Natural killer cell treated with Interleukin-12 subunit alpha and Interleukin-12 subunit beta and Interleukin-15 and Interleukin-18, amount 100 ng/mL, for 72 hours (primary cell): ENCODE results near the gene TICRR. TPM values are rescaled to one million over a fixed set of nuclear protein-coding genes. Genes with fewer than 3 reads are reported as not detected.

Experiments
- ATAC-seq, 2 donors: fragments of 150-1000 bp; cut with Tn5 transposase in 1 of 2; sonication (Bioruptor Pico), chemical (Tn5 transposase) in 1 of 2; 2 replicates each; pipeline ENCODE4 v1.10.0; 2021
- DNase-seq: peaks from one replicate; pipeline ENCODE4 v3.0.0; 2022; ENCODE audit warnings: low spot score
- H3K27ac Mint-ChIP-seq, 2 donors: 1 replicate in 1 of 2; 2 replicates in 1 of 2; pipeline ENCODE4 v1.8.0; 2022; ENCODE audit warnings: mixed read lengths in 2 of 2, mild to moderate bottlenecking in 1 of 2, moderate library complexity in 1 of 2
- H3K27me3 Mint-ChIP-seq, 2 donors: 1 replicate in 1 of 2; 2 replicates in 1 of 2; pipeline ENCODE4 v1.8.0; 2022; ENCODE audit warnings: mixed read lengths in 2 of 2
- H3K36me3 Mint-ChIP-seq: one replicate; pipeline ENCODE4 v1.8.0; 2022; ENCODE audit warnings: mixed read lengths
- H3K4me1 Mint-ChIP-seq, 2 donors: 1 replicate in 1 of 2; 2 replicates in 1 of 2; pipeline ENCODE4 v1.8.0; 2022; ENCODE audit warnings: low read depth in 2 of 2, mixed read lengths in 2 of 2, mild to moderate bottlenecking in 1 of 2
- H3K4me3 Mint-ChIP-seq: one replicate; pipeline ENCODE4 v1.8.0; 2022; ENCODE audit warnings: mixed read lengths
- H3K9me3 Mint-ChIP-seq: 2 replicates; pipeline ENCODE4 v1.8.0; 2022; ENCODE audit warnings: mixed read lengths
- total RNA-seq, 2 donors: library from RNA; stranded (reverse); gene quantifications; one replicate each; pipeline ENCODE4 v1.2.3, GENCODE V29; 2022

Gene TICRR
- total RNA-seq, 2 donors from 2014 or later, result 12.9 to 42.1 TPM

- Mint-ChIP-seq H3K27ac (no peak overlapping the region), H3K36me3 (no peaks in the 10 kb centered on the region), H3K4me3 (no peak overlapping the region), H3K4me1 (no peaks in the 10 kb centered on the region), H3K9me3 (no peaks in the 10 kb centered on the region), H3K27me3 (no peaks in the 10 kb centered on the region)
- no peak for ATAC-seq
- no peak for DNase-seq
Observed at GRCh38 chr15:89627256-89627970, 52.1 kb downstream of the TICRR start.

DNA sequence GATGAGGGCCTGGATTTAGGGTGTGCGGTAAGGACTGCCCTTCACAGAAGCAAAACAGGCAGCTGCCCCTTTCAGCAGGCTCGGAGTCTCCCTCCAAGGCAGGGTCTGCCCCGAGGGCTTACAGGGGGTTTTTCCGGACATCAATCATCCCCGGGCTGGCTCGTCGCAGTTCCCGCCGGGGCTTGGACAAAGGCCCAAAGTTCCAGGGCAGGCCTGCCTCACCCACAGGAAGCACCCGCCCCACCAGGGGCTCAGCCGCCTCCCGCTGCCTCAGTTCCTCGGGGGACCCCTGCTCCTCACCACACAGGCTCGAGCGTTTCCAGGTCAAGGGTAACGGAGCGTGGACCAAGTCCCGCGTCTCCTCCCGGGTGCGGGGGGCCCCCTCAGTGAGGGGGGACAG, 53.0 kb downstream of the TICRR start:
- no peaks in the 10 kb centered on the region for H3K27me3 Mint-ChIP-seq
- no peaks in the 10 kb centered on the region for H3K4me1 Mint-ChIP-seq
- H3K4me3 Mint-ChIP-seq, result no peak overlapping the region
- ATAC-seq (no peak), DNase-seq (no peak)
- no peak overlapping the region for H3K27ac Mint-ChIP-seq
- H3K9me3 Mint-ChIP-seq, result no peaks in the 10 kb centered on the region
- H3K36me3 Mint-ChIP-seq, result no peaks in the 10 kb centered on the region

DNA sequence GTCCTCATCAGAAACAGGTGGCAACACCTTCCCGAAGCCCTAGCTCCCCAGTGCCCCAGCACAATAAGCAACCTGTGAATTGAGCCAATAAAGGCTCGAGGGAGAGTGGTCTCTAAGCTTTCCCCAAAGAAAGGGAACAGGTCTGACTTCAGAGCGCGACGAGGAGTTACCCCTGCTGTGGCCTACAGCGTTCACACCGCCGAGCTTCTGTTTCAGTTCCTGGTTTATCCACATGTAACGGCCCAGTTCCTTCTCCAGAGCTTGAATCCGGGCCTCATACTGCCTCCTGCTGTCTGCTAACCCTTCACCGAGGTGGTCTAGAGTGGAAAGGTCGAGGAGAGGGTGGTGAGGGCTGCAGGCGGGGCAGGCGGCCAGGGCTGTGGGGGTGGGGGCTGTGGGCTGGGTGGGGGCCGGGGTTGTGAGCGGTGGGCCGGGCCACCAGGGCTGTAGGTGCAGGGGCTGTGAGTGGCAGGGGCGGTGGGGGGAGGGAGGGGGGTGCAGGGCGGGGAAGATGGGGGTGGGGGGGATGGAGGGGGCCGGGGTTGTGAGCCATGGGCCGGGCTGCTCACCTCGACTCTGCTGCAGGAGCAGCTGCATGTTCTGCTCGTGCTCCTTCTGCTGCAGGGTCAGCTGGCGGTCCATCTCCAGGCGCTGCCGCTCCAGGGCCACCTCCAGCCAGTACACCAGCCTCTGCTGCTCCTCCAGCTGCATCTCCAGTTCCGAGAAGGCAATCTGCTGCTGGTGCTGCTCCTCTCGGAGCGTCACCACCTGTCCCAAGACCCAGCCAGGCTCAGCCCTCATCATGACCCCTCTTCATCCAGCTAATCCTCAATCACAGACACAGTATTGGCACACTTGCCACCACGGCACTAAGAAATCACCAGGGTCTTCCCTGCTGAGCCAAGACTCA, 53.8 kb downstream of the TICRR start:
- Mint-ChIP-seq H3K27ac (no peak overlapping the region), H3K36me3 (no peaks in the 10 kb centered on the region), H3K4me1 (no peaks in the 10 kb centered on the region), H3K9me3 (no peaks in the 10 kb centered on the region), H3K27me3 (no peaks in the 10 kb centered on the region), H3K4me3 (no peak overlapping the region)
- DNase-seq, result no peak
- ATAC-seq, result no peak

DNA sequence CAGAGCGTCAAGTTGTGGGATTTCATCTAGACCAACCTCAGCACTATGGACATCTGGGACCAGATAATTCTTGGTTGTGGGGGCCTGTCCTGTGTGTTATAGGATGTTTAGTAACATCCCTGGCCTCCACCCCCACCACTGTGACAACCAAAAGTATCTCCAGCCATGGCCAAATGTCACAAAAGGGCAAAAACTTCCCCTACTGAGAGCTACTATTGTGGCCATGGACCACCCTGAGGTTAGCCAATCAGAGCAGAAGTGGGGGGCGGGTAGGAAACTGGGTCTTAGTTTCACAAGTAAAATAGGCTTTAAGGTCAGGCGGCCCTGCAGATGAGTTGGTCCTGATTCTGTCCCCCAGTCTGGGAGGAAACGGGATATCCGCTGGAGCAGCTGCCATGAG, 54.6 kb downstream of the TICRR start:
- Mint-ChIP-seq H3K4me3 (no peak overlapping the region), H3K4me1 (no peaks in the 10 kb centered on the region), H3K27me3 (no peaks in the 10 kb centered on the region), H3K9me3 (no peaks in the 10 kb centered on the region), H3K36me3 (no peaks in the 10 kb centered on the region), H3K27ac (no peak overlapping the region)
- DNase-seq (no peak), ATAC-seq (no peak)

DNA sequence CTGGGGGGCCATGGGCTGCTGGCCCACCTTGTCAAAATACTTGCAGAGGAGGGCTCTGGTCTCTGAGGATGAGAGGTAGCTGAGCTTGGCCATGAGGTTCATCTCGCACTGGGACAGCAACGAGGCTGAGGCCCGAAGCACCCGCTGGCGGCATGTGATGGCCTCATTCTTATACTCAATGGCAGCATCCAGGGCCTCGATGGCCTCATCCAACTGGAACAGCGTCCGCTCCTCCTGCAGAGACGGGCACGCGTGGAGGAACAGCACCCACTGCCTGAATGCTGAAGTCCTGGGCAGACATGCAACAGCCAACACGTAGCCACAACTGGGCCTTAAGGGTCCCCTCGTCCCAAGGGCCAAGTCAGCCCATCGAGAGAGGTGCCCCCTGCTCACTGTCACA, 55.0 kb downstream of the TICRR start:
- no peak overlapping the region for H3K4me3 Mint-ChIP-seq
- H3K27ac Mint-ChIP-seq, result no peak overlapping the region
- no peaks in the 10 kb centered on the region for H3K36me3 Mint-ChIP-seq
- no peaks in the 10 kb centered on the region for H3K9me3 Mint-ChIP-seq
- no peaks in the 10 kb centered on the region for H3K27me3 Mint-ChIP-seq
- H3K4me1 Mint-ChIP-seq, result no peaks in the 10 kb centered on the region
- ATAC-seq (no peak), DNase-seq (no peak)

DNA sequence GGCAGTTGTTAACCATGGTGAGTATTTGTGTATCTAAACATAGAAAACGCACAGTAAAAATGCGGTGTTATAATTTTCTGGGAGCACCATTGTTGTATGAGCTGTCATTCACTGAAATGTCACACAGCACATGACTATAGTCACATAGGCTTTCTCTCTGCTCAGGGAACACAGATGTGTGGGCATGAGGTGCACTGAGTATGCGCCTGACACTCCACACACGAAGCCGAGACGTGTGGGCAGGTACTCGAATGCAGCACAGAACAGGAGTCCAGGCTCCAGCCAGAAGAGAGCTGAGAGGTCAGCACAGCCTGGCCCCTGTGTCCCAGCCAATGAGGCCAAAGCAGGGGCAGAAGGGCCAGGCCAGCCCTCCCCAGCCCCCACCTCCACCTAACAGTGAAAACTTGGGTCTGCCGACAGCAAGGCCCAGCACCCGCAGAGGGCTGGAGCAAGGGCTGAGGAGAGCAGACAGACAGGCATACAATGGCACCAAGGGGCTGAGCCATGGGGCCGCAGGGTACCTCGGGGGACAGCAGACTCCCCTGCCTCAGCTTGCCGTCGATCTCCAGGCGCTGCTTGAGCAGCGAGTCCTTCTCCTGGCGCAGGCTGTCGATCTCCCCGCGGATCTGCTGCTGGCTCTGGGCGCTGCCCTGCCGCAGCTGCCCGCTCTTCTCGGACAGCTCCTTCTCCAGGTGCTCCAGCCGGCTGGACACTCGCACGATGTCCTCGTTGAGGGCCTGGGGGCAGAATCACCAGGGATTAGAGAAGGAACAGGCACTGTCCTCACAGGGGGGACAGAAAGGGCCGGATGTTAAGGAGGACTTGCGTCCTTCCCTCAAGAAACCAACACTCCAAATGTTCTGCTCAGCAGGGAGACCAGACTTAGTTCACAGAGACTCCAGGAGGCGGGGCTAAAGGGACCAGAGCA, 56.0 kb downstream of the TICRR start:
- no peak for ATAC-seq
- H3K4me1 Mint-ChIP-seq, result no peaks in the 10 kb centered on the region
- H3K27me3 Mint-ChIP-seq, result no peaks in the 10 kb centered on the region
- H3K27ac Mint-ChIP-seq, result no peak overlapping the region
- no peaks in the 10 kb centered on the region for H3K9me3 Mint-ChIP-seq
- H3K36me3 Mint-ChIP-seq, result no peaks in the 10 kb centered on the region
- DNase-seq, result no peak
- no peak overlapping the region for H3K4me3 Mint-ChIP-seq

DNA sequence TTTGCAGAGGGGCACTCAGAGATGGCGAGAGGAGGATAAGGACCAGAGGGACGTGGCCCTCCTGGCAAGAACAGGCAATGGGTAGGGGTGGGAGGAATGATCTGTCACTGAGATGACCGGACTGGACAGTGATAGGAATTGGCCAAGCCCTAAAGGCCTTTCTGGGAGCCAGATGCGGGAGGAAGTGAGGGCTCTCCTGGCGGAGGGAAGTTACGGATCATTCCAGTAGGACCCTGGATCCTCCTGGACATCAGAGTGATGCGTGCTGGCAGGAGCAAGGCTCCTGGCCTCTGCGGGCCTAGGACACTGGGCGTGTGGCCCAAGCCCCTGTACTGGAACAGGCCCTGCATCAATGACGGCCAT, 56.6 kb downstream of the TICRR start:
- H3K9me3 Mint-ChIP-seq, result no peaks in the 10 kb centered on the region
- no peaks in the 10 kb centered on the region for H3K27me3 Mint-ChIP-seq
- H3K36me3 Mint-ChIP-seq, result no peaks in the 10 kb centered on the region
- no peak for ATAC-seq
- H3K4me1 Mint-ChIP-seq, result no peaks in the 10 kb centered on the region
- DNase-seq, result no peak
- H3K27ac Mint-ChIP-seq, result no peak overlapping the region
- no peak overlapping the region for H3K4me3 Mint-ChIP-seq

DNA sequence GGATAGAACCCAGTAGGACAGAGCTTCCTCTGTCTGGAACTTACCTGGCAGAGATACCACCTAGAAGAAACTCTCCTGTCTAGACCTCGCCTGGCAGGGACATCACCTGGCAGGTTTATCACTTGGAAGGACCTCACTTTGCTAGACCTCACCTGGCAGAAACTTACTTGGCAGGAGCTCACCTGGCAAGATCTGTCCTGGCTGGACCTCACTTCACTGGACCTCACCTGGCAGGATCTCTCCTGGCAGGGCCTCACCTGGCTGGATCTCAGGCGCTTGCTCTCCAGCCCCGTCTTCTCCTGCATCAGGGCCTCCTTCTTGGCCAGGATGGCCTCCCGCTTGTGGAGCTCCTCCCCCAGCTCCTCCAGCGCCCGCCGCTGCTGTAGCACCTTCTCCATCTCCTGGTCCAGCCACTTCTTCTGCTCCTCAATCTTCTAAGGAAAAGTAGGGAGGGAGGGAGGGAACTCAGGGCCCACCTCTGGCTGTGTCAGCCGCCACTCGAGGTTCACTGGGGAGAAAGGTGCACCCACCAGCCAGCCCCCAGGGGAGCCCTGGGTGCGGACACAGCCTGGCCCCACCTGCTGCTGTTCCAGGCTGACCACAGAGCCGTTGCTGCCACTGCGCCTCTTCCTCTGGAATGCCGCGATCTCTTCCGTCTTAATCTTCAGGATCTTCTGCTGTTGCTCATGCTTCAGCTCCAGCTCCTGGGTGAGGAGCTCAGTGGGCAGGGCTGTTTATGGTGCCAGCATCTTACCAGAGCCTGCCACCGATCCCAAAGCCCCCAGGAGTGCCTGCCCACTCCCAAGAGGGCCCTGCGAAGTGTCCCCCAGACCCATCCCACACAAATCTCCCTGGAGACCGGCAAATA, 57.5 kb downstream of the TICRR start:
- Mint-ChIP-seq H3K4me1 (no peaks in the 10 kb centered on the region), H3K9me3 (no peaks in the 10 kb centered on the region), H3K27ac (no peak overlapping the region), H3K36me3 (no peaks in the 10 kb centered on the region), H3K27me3 (no peaks in the 10 kb centered on the region), H3K4me3 (no peak overlapping the region)
- no peak for ATAC-seq
- no peak for DNase-seq

DNA sequence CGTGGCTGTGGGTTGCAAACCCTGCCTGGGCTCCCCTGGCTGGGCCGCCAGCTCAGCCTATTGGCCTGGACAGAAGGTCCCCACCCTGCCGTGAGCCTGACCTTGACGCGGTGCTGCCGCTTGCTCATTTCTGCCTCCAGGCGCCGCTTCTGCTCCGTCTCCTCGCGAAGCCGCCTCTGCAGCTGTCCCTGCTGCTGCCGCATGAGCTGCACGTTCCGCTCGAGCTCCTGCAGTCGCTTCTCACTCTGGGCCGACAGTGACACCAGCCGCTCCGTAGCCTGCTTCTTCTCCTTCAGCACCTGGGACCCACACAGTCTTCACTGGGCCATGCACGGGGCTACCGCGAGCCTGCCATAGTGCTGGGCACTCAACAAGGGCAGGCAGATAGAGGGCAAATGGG, 58.3 kb downstream of the TICRR start:
- no peaks in the 10 kb centered on the region for H3K4me1 Mint-ChIP-seq
- no peak for DNase-seq
- no peak overlapping the region for H3K4me3 Mint-ChIP-seq
- H3K36me3 Mint-ChIP-seq, result no peaks in the 10 kb centered on the region
- ATAC-seq, result no peak
- H3K27me3 Mint-ChIP-seq, result no peaks in the 10 kb centered on the region
- no peaks in the 10 kb centered on the region for H3K9me3 Mint-ChIP-seq
- H3K27ac Mint-ChIP-seq, result no peak overlapping the region

GRCh38 chr15:89640245-89640644, 65.0 kb downstream of the TICRR start:
- peaks cover 0 to 4% of the 10 kb centered on the region in 2 donors for H3K4me1 Mint-ChIP-seq
- no peak for ATAC-seq
- H3K27ac Mint-ChIP-seq, result no peak overlapping the region
- H3K9me3 Mint-ChIP-seq, result no peaks in the 10 kb centered on the region
- no peaks in the 10 kb centered on the region for H3K27me3 Mint-ChIP-seq
- DNase-seq, result no peak
- no peak overlapping the region for H3K4me3 Mint-ChIP-seq
- H3K36me3 Mint-ChIP-seq, result no peaks in the 10 kb centered on the region

DNA sequence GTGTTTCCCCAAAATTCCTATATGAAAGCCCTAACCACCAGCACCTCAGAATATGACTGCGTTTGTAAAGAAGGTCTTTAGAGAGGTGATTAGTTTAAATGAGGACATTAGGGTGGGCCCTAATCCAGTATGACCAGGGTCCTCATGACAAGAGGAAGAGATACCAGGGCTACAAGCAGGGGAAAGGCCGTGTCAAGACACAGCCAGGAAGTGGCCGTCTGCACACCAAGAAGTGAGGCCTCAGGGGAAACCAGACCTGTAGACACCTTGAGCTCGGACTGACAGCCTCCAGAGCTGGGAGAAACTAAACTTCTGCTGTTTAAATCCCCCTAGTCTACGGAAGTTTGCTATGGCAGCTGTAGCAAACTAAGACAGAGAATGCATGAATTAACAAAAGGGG, 65.8 kb downstream of the TICRR start:
- no peaks in the 10 kb centered on the region for H3K27me3 Mint-ChIP-seq
- H3K9me3 Mint-ChIP-seq, result no peaks in the 10 kb centered on the region
- H3K36me3 Mint-ChIP-seq, result no peaks in the 10 kb centered on the region
- no peak overlapping the region for H3K27ac Mint-ChIP-seq
- H3K4me3 Mint-ChIP-seq, result no peak overlapping the region
- ATAC-seq (no peak), DNase-seq (no peak)
- peaks cover 0 to 4% of the 10 kb centered on the region in 2 donors for H3K4me1 Mint-ChIP-seq

GRCh38 chr15:89642106-89642505, 66.8 kb downstream of the TICRR start:
- H3K4me1 Mint-ChIP-seq, result peaks cover 0 to 5% of the 10 kb centered on the region in 2 donors
- H3K27me3 Mint-ChIP-seq, result no peaks in the 10 kb centered on the region
- H3K27ac Mint-ChIP-seq, result no peak overlapping the region
- H3K4me3 Mint-ChIP-seq, result no peak overlapping the region
- H3K36me3 Mint-ChIP-seq, result no peaks in the 10 kb centered on the region
- DNase-seq (no peak), ATAC-seq (no peak)
- H3K9me3 Mint-ChIP-seq, result no peaks in the 10 kb centered on the region

GRCh38 chr15:89645680-89646079, 70.4 kb downstream of the TICRR start:
- DNase-seq (no peak), ATAC-seq (peak in 1 of 2 donors; percentile 19)
- H3K9me3 Mint-ChIP-seq, result no peaks in the 10 kb centered on the region
- no peaks in the 10 kb centered on the region for H3K36me3 Mint-ChIP-seq
- H3K27me3 Mint-ChIP-seq, result no peaks in the 10 kb centered on the region
- peaks cover 0 to 8% of the 10 kb centered on the region in 2 donors for H3K4me1 Mint-ChIP-seq
- no peak overlapping the region for H3K27ac Mint-ChIP-seq
- no peak overlapping the region for H3K4me3 Mint-ChIP-seq
